Jurkat, Clone E6-1 (cell line): ENCODE data around the gene ZNHIT1.
"Not testable (repeated sequence)": the region's sequence is repeated elsewhere in the genome, so short reads cannot be mapped to it uniquely, and the experiment has no call there.

Experiments
- DNase-seq: peaks from one replicate; pipeline ENCODE4 v3.0.0-alpha.2; 2011; ENCODE audit warnings: low read depth, low spot score
- H3K4me3 ChIP-seq: 2 replicates; pipeline ENCODE4 v1.5.1; 2011; ENCODE audit warnings: mild to moderate bottlenecking, low read length, control low read depth, moderate library complexity

The ZNHIT1 gene

GRCh38 chr7:101258243-101258731 is 40.3 kb downstream of the ZNHIT1 start:
- H3K4me3 ChIP-seq = no peak overlapping the region
- DNase-seq = no peak

GRCh38 chr7:101264102-101264706 is 46.2 kb downstream of the ZNHIT1 start:
- not testable (repeated sequence) for DNase-seq

GRCh38 chr7:101265622-101266516 is 47.9 kb downstream of the ZNHIT1 start:
- DNase-seq = no peak
- no peak overlapping the region for H3K4me3 ChIP-seq

More at GRCh38 chr7:101264102-101264706, 46.2 kb downstream of the ZNHIT1 start:
- not testable (repeated sequence) for H3K4me3 ChIP-seq

GRCh38 chr7:101269664-101270063 is 51.7 kb downstream of the ZNHIT1 start:
- no peak for DNase-seq
- H3K4me3 ChIP-seq = no peak overlapping the region

GRCh38 chr7:101271021-101271420 is 53.1 kb downstream of the ZNHIT1 start:
- H3K4me3 ChIP-seq = no peak overlapping the region
- no peak for DNase-seq

- no peak for DNase-seq
- no peak overlapping the region for H3K4me3 ChIP-seq
Observed at GRCh38 chr7:101273206-101273605, 55.2 kb downstream of the ZNHIT1 start.
